HuH-7.5 (cell line): ENCODE measurements around the gene PPP3CA.

ENCODE experiments used
- DNase-seq: peaks from one replicate; pipeline ENCODE4 v3.0.0; 2011; ENCODE audit warnings: low spot score

Gene PPP3CA

GRCh38 chr4:101287324-101287723 is 60.0 kb downstream of the PPP3CA start:
- DNase-seq = no peak

GRCh38 chr4:101286663-101287062 is 60.7 kb downstream of the PPP3CA start:
- no peak for DNase-seq

GRCh38 chr4:101285985-101286384 is 61.3 kb downstream of the PPP3CA start:
- DNase-seq = no peak

- DNase-seq = no peak
Measured at GRCh38 chr4:101284546-101284945, 62.8 kb downstream of the PPP3CA start.

GRCh38 chr4:101283434-101283833 is 63.9 kb downstream of the PPP3CA start:
- DNase-seq = no peak

GRCh38 chr4:101282076-101282844 is 65.1 kb downstream of the PPP3CA start:
- DNase-seq = no peak

GRCh38 chr4:101280866-101281600 is 66.3 kb downstream of the PPP3CA start:
- no peak for DNase-seq

GRCh38 chr4:101279377-101279871 is 67.9 kb downstream of the PPP3CA start:
- no peak for DNase-seq

GRCh38 chr4:101277671-101278070 is 69.7 kb downstream of the PPP3CA start:
- no peak for DNase-seq

- DNase-seq = no peak
Measured at GRCh38 chr4:101276661-101277060, 70.7 kb downstream of the PPP3CA start.

- DNase-seq = no peak
Measured at GRCh38 chr4:101274888-101275752, 72.2 kb downstream of the PPP3CA start.

- DNase-seq = no peak
Measured at GRCh38 chr4:101271516-101271915, 75.8 kb downstream of the PPP3CA start.

GRCh38 chr4:101269682-101270081 is 77.6 kb downstream of the PPP3CA start:
- no peak for DNase-seq

GRCh38 chr4:101265816-101266172 is 81.5 kb downstream of the PPP3CA start:
- DNase-seq = no peak

- DNase-seq = no peak
Measured at GRCh38 chr4:101264993-101265815, 82.1 kb downstream of the PPP3CA start.

GRCh38 chr4:101264512-101264911 is 82.8 kb downstream of the PPP3CA start:
- DNase-seq = no peak

- DNase-seq = no peak
Measured at GRCh38 chr4:101262683-101263082, 84.6 kb downstream of the PPP3CA start.

GRCh38 chr4:101259876-101260275 is 87.5 kb downstream of the PPP3CA start:
- DNase-seq = no peak

- no peak for DNase-seq
Measured at GRCh38 chr4:101258883-101259282, 88.4 kb downstream of the PPP3CA start.

- DNase-seq = no peak
Measured at GRCh38 chr4:101256222-101256621, 91.1 kb downstream of the PPP3CA start.

GRCh38 chr4:101254776-101255175 is 92.5 kb downstream of the PPP3CA start:
- no peak for DNase-seq

GRCh38 chr4:101253121-101253520 is 94.2 kb downstream of the PPP3CA start:
- DNase-seq = no peak
